HCT116 (cell line): Measurements from ENCODE around the gene CERS6. TPM values are rescaled to one million over a fixed set of nuclear protein-coding genes. Genes with fewer than 3 reads are reported as not detected.

ENCODE experiments used
- ATAC-seq: fragments of 200-7000 bp; cut with Tn5 transposase; 2 replicates; pipeline ENCODE4 v1.9.1; 2020; ENCODE audit warnings: mild to moderate bottlenecking, moderate library complexity
- BruUV-seq: library from RNA; stranded (reverse); fragments of 400-500 nt; replicated peaks from 2 replicates; lab custom pipeline; 2021; lab: Mats Ljungman, UMichigan
- CTCF ChIA-PET: fragments of 300-600 bp; sonication (Branson Sonifier 250); formaldehyde crosslinking; loops from one replicate; lab custom pipeline; 2021; ENCODE audit warnings: antibody characterized with exemption; lab: Charles Lee
- POLR2A ChIA-PET: fragments of 300-600, 350-600 bp; sonication (Branson Sonifier 250); formaldehyde crosslinking; loops from one replicate; lab custom pipeline; 2021; ENCODE audit warnings: antibody characterized with exemption; lab: Charles Lee
- RAD21 ChIA-PET, 2 experiments: fragments of 300-600 bp; sonication (Branson Sonifier 250); formaldehyde crosslinking; loops; one replicate each; lab custom pipeline; 2023; ENCODE audit warnings: low total read pairs in 2 of 2; ENCODE audit not compliant: uncharacterized antibody in 2 of 2, unreplicated experiment in 2 of 2, low non-redundant PET in 1 of 2; lab: Charles Lee
- DNase-seq: peaks from one replicate; pipeline ENCODE4 v3.0.0-alpha.2; 2010; ENCODE audit warnings: low read depth, low spot score
- H2AFZ ChIP-seq: fragments of 200-600 bp; shearing (Covaris generic), sonication (generic); 2 replicates; pipeline ENCODE4 v1.6.1; 2017; ENCODE audit warnings: low read depth, mixed run types, mixed read lengths, antibody characterized with exemption, low read length; ENCODE audit not compliant: poor library complexity, severe bottlenecking
- H3K27ac ChIP-seq: 2 replicates; pipeline ENCODE4 v1.5.1; 2012; ENCODE audit warnings: low read depth, low read length
- H3K27me3 ChIP-seq: fragments of 200-600 bp; sonication (generic); 2 replicates; pipeline ENCODE4 v1.6.1; 2016; ENCODE audit warnings: mixed run types, low read length, mixed read lengths; ENCODE audit not compliant: insufficient read depth
- H3K36me3 ChIP-seq, 2 experiments: fragments of 200-500 bp in 1 of 2; fragments of 200-600 bp in 1 of 2; sonication (Bioruptor generic) in 1 of 2; sonication (generic) in 1 of 2; 2 replicates each; pipeline versions ENCODE4 v1.5.1 to v1.6.1; 2014 to 2016; ENCODE audit warnings: low read length in 2 of 2, inconsistent platforms in 1 of 2, mixed read lengths in 1 of 2, mixed run types in 1 of 2; ENCODE audit not compliant: insufficient read depth in 2 of 2, control insufficient read depth in 1 of 2
- H3K4me1 ChIP-seq, 2 experiments: fragments of 200-600 bp in 1 of 2; sonication (generic) in 1 of 2; 2 replicates each; pipeline versions ENCODE4 v1.5.1 to v1.6.1; 2012 to 2017; ENCODE audit warnings: low read length in 2 of 2, inconsistent platforms in 1 of 2, mild to moderate bottlenecking in 1 of 2, mixed read lengths in 1 of 2, mixed run types in 1 of 2, moderate library complexity in 1 of 2; ENCODE audit not compliant: insufficient read depth in 2 of 2, control insufficient read depth in 1 of 2
- H3K4me2 ChIP-seq: fragments of 200-600 bp; sonication (generic); 2 replicates; pipeline ENCODE4 v1.6.1; 2017; ENCODE audit warnings: mixed run types, low read length, mixed read lengths
- H3K4me3 ChIP-seq, 2 experiments: fragments of 200-600 bp in 1 of 2; sonication (generic) in 1 of 2; replicated peaks in 1 of 2; 2 replicates each; pipeline ENCODE4 v1.5.1; 2011 to 2016; ENCODE audit warnings: low read length in 2 of 2, control low read depth in 1 of 2, low read depth in 1 of 2, mild to moderate bottlenecking in 1 of 2, mixed read lengths in 1 of 2, mixed run types in 1 of 2
- H3K79me2 ChIP-seq: fragments of 200-600 bp; sonication (generic); 2 replicates; pipeline ENCODE4 v1.6.1; 2017; ENCODE audit warnings: mild to moderate bottlenecking, mixed run types, low read length, moderate library complexity, mixed read lengths; ENCODE audit not compliant: insufficient read depth
- H3K9ac ChIP-seq: fragments of 200-600 bp; sonication (generic); 2 replicates; pipeline ENCODE4 v1.6.1; 2016; ENCODE audit warnings: low read length, mixed read lengths
- H3K9me2 ChIP-seq: fragments of 200-600 bp; sonication (generic), shearing (Covaris generic); 2 replicates; pipeline ENCODE4 v1.6.1; 2017; ENCODE audit warnings: mixed run types, mild to moderate bottlenecking, moderate library complexity; ENCODE audit not compliant: insufficient read depth
- H3K9me3 ChIP-seq, 2 experiments: fragments of 200-500 bp in 1 of 2; fragments of 200-600 bp in 1 of 2; sonication (Bioruptor generic) in 1 of 2; sonication (generic) in 1 of 2; 2 replicates each; pipeline ENCODE4 v1.6.1; 2014 to 2017; ENCODE audit warnings: low read length in 2 of 2, mixed read lengths in 2 of 2, inconsistent platforms in 1 of 2, low read depth in 1 of 2, mild to moderate bottlenecking in 1 of 2, mixed run types in 1 of 2, moderate library complexity in 1 of 2; ENCODE audit not compliant: control insufficient read depth in 1 of 2, insufficient read depth in 1 of 2
- H4K20me1 ChIP-seq: fragments of 200-600 bp; sonication (generic), shearing (Covaris generic); 2 replicates; pipeline ENCODE4 v1.6.1; 2017; ENCODE audit warnings: mixed run types, mild to moderate bottlenecking, moderate library complexity; ENCODE audit not compliant: insufficient read depth
- ATF3 ChIP-seq: IDR thresholded peaks from 2 replicates; pipeline ENCODE4 v1.6.1; 2012
- CBX3 ChIP-seq: IDR thresholded peaks from 2 replicates; pipeline ENCODE4 v1.6.1; 2012; ENCODE audit warnings: low read depth
- CEBPB ChIP-seq: IDR thresholded peaks from 2 replicates; pipeline ENCODE4 v1.6.1; 2012; ENCODE audit warnings: low read depth
- EGR1 ChIP-seq: IDR thresholded peaks from 2 replicates; pipeline ENCODE4 v1.6.1; 2012; ENCODE audit warnings: low read depth
- EZH2 ChIP-seq: fragments of 200-600 bp; sonication (generic); IDR thresholded peaks from 2 replicates; pipeline ENCODE4 v1.6.1; 2017; ENCODE audit warnings: antibody characterized with exemption, mixed run types
- EZH2phosphoT487 ChIP-seq: fragments of 200-600 bp; IDR thresholded peaks from 2 replicates; pipeline ENCODE4 v1.6.1; 2018; ENCODE audit warnings: antibody characterized with exemption, borderline replicate concordance
- FOSL1 ChIP-seq: IDR thresholded peaks from 2 replicates; pipeline ENCODE4 v1.6.1; 2012; ENCODE audit warnings: low read depth
- JUND ChIP-seq: IDR thresholded peaks from 2 replicates; pipeline ENCODE4 v1.6.1; 2012
- MAX ChIP-seq: IDR thresholded peaks from 2 replicates; pipeline ENCODE4 v1.6.1; 2012
- POLR2A ChIP-seq: IDR thresholded peaks from 2 replicates; pipeline ENCODE4 v1.7.0; 2011; ENCODE audit warnings: borderline replicate concordance; ENCODE audit not compliant: insufficient read depth, insufficient read length; ENCODE audit errors: extremely low read depth
- RAD21 ChIP-seq: IDR thresholded peaks from 2 replicates; pipeline ENCODE4 v1.6.1; 2012; ENCODE audit warnings: low read depth, mild to moderate bottlenecking
- REST ChIP-seq: IDR thresholded peaks from 2 replicates; pipeline ENCODE4 v1.6.1; 2012; ENCODE audit warnings: low read depth
- SIN3A ChIP-seq: IDR thresholded peaks from 2 replicates; pipeline ENCODE4 v1.6.1; 2012; ENCODE audit warnings: low read depth
- SP1 ChIP-seq: IDR thresholded peaks from 2 replicates; pipeline ENCODE4 v1.6.1; 2012; ENCODE audit warnings: low read depth
- SRF ChIP-seq: IDR thresholded peaks from 2 replicates; pipeline ENCODE4 v1.6.1; 2012; ENCODE audit warnings: low read depth
- TCF7L2 ChIP-seq: IDR thresholded peaks from 2 replicates; pipeline ENCODE4 v1.7.0; 2011; ENCODE audit warnings: borderline replicate concordance, inconsistent platforms; ENCODE audit not compliant: insufficient read depth, insufficient read length; ENCODE audit errors: extremely low read depth
- YY1 ChIP-seq: IDR thresholded peaks from 2 replicates; pipeline ENCODE4 v1.6.1; 2011; ENCODE audit warnings: low read length, low read depth, moderate library complexity, mild to moderate bottlenecking; ENCODE audit not compliant: insufficient replicate concordance; ENCODE audit errors: extremely low read depth
- ZFX ChIP-seq: fragments of 450-650 bp; IDR thresholded peaks from 2 replicates; pipeline ENCODE4 v1.6.1; 2017
- ZNF274 ChIP-seq: fragments of 200-500 bp; sonication (Bioruptor generic); IDR thresholded peaks from 2 replicates; pipeline ENCODE4 v1.6.1; 2014; ENCODE audit warnings: mild to moderate bottlenecking, low read depth, low read length, inconsistent platforms
- intact Hi-C: fragments of 100-400 bp; cut with micrococcal nuclease; formaldehyde crosslinking; loops from 2 replicates; pipeline ENCODE4 v1.10.0; 2022
- total RNA-seq: library from RNA; stranded (reverse); gene quantifications from one replicate; pipeline ENCODE4 v1.2.1, GENCODE V29; 2021; ENCODE audit not compliant: unreplicated experiment

The CERS6 gene
- total RNA-seq, 1 experiment from 2014 or later, result 37.0 TPM

GRCh38 chr2:168649562-168649961 lies 193.5 kb downstream of the CERS6 start:
- BruUV-seq, result no TSS peak
- Histone ChIP-seq H3K79me2 (no peaks in the 10 kb centered on the region), H2AFZ (no peak overlapping the region), H3K27me3 (no peaks in the 10 kb centered on the region), H3K9me3 (no peaks in the 10 kb centered on the region), H3K9ac (no peak overlapping the region), H3K4me3 (no peak overlapping the region), H3K27ac (no peak overlapping the region), H3K4me1 (no peaks in the 10 kb centered on the region), H4K20me1 (no peaks in the 10 kb centered on the region), H3K9me2 (no peaks in the 10 kb centered on the region), H3K4me2 (no peak overlapping the region), H3K36me3 (no peaks in the 10 kb centered on the region)
- intact Hi-C loops, result no loop called here
- ATAC-seq, result no peak
- ChIA-PET CTCF (no interaction called here), RAD21 (no interaction called here), POLR2A (no interaction called here)
- no peak for DNase-seq
- no peak for TF ChIP-seq EGR1
- no peak for TF ChIP-seq TCF7L2
- TF ChIP-seq RAD21, result no peak
- TF ChIP-seq CEBPB, result no peak

GRCh38 chr2:168650139-168650538 lies 194.1 kb downstream of the CERS6 start:
- DNase-seq (no peak), ATAC-seq (no peak)
- RAD21 ChIA-PET, result no interaction called here
- Histone ChIP-seq H3K79me2 (no peaks in the 10 kb centered on the region), H3K9me2 (no peaks in the 10 kb centered on the region), H3K27ac (no peak overlapping the region), H4K20me1 (no peaks in the 10 kb centered on the region), H3K36me3 (no peaks in the 10 kb centered on the region), H3K4me1 (no peaks in the 10 kb centered on the region), H3K9ac (no peak overlapping the region), H2AFZ (no peak overlapping the region), H3K27me3 (no peaks in the 10 kb centered on the region), H3K4me2 (no peak overlapping the region), H3K4me3 (no peak overlapping the region), H3K9me3 (no peaks in the 10 kb centered on the region)
- intact Hi-C loops, result no loop called here
- CTCF ChIA-PET, result no interaction called here
- BruUV-seq, result no TSS peak
- POLR2A ChIA-PET, result no interaction called here
- no peak for TF ChIP-seq EZH2phosphoT487
- no peak for TF ChIP-seq MAX
- no peak for TF ChIP-seq TCF7L2
- TF ChIP-seq EZH2, result no peak
- TF ChIP-seq JUND, result no peak
- no peak for TF ChIP-seq FOSL1
- TF ChIP-seq CBX3, result no peak
- no peak for TF ChIP-seq YY1
- TF ChIP-seq ZNF274, result no peak
- TF ChIP-seq REST, result no peak
- TF ChIP-seq ZFX, result no peak
- no peak for TF ChIP-seq SRF
- TF ChIP-seq POLR2A, result no peak
- no peak for TF ChIP-seq SIN3A
- TF ChIP-seq ATF3, result no peak
- TF ChIP-seq SP1, result no peak
